ENCODE measurements around the gene ZNF688. TPM values are rescaled to one million over a fixed set of nuclear protein-coding genes. Genes with fewer than 3 reads are reported as not detected.
A peak's percentile ranks its signal among the peaks of the same experiment; 100 is the strongest.
"Not testable (repeated sequence)": the region's sequence is repeated elsewhere in the genome, so short reads cannot be mapped to it uniquely, and the experiment has no call there.

The ZNF688 gene
- total RNA-seq, 1 donor from 2014 or later, result 8.9 TPM

DNA sequence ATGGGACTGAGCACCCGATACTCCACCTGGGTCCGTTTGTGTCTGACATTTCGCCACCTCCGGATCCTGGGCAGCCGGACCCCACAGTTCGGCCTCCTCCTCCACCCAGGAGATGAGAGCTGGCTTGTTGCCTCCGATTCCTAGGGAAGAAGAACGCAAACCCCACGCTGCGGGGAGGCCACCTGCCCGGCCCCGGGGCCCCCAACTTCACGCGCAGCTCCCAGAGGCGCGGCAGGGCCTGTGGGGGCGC, 13.9 kb downstream of the ZNF688 start:
- DNase-seq, result no peak

DNA sequence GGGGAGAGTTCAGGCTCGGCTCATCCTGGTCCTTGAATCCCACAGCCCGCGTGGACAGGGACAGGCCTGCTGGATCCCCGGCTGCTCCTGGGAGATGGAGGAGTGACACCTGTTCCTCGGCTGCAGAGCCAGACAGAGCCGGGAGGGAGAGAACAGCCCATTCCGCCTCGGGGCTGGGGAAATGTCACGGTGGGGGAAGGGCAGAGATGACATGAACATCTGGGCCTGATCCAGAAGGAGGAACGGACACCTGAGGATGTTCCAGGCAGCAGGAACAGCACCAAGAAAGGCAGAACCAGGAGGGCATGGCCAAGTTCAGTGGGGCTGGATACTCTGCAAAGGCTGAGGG, 15.4 kb downstream of the ZNF688 start:
- no peak for DNase-seq

GRCh38 chr16:30555315-30556124, 16.0 kb downstream of the ZNF688 start:
- no peak for DNase-seq

- no peak for DNase-seq
Measured at GRCh38 chr16:30554557-30555314, 16.8 kb downstream of the ZNF688 start.

DNA sequence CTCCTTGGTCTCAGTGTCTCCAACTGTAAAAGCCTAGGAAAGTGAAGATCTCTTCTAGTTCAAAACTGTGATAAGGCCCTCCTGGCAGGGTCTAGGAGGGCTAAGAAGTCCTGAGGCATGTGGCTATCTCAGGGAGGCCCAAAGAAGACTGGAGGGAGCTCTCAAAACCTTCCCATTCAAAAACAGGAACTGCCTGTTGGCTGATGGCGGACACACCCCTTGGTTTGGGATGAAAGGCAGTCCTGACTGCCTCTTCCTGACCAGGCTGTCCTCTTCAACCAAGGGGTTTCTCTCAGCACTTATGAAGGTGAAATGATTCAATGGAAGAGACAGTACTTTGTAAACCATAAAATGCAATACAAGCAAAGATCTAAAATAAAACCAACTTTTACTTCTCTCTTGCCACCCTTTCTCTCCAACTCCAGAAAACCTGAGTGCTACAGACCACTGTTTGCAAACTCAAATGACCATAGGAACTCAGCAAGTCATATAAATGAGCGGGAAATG, 18.1 kb downstream of the ZNF688 start:
- DNase-seq, result no peak

DNA sequence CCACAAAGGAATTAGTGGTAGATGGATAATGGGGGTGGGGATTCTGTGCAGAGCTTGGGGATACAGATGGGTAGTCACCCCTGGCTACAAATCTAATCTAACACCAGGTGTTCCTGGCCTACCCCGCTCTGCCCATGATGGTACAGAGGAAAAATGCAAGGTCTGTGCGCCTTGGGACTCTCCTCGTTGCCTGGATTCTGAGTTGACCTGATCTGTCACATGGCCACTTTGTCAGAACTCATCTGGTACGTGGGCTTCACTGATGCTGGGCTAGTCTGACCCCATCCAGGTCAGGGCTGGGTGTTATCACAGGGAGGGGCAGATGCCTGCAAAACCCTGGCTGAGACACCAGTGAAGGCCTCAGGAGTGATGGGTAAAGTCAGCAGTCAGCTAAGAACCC, 18.6 kb downstream of the ZNF688 start:
- DNase-seq, result no peak

GRCh38 chr16:30551781-30552180, 19.7 kb downstream of the ZNF688 start:
- no peak for DNase-seq

- no peak for DNase-seq
Measured at GRCh38 chr16:30548416-30549253, 22.9 kb downstream of the ZNF688 start.

DNA sequence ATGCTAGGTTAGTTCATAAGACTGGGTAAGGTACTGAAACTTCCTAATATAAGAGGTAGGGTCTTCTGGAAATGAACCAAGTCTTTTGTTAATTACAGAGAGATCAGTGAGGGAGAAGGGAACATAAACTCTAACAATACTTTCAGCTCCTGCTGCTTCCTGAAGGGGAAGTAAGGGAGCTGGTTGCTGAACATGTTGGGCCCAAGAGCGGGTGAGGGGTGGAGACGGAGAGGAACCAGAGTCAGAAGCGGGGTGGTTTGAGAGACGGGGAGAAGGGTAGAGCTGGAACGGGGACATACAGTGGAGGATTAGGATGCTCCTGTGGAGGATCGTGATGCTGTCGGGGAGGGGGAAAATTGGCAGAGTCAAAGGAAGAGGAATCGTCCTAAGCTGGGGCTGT, 25.4 kb downstream of the ZNF688 start:
- DNase-seq, result no peak

DNA sequence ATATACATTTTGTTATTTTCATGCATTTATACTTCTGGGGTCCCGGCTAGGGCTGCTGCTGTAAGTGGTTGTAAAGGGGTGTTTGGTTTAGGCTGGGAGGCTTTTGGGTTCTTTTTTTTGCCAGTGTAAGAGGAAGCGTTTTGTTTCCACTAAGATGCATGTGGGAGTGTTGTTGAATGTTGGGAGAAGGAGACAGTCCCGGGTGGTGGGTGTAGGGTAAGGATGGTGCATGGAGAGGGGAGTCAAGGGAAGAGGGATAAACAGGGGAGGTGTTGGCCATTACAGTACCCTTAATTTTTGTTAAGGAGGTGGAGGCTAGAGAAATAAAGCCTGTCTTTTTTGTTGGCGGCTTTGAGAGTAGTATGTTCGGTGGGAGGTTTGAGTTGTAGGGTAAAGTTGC, 28.4 kb downstream of the ZNF688 start:
- DNase-seq, result no peak

- no peak for DNase-seq
Measured at GRCh38 chr16:30541502-30542329, 29.8 kb downstream of the ZNF688 start.

DNA sequence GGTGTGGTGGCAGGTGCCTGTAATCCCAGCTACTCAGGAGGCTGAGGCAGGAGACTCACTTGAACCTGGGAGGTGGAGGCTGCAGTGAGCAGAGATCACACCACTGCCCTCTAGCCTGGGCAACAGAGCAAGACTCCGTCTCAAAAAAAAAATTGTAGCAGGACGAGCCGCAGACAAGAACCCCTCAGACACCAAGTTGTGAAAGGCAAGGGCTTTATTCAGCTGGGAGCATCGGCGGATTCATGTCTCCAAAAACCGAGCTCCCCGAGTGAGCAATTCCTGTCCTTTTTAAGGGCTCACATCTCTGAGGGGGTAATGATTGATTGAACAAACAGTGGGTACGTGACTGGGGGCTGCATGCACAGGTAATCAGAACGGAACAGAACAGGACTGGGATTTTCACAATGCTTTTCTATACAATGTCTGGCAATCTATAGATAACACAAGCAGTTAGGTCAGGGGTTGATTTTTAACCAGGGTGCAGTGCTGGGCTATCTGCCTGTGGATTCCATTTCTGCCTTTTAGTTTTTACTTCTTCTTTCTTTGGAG, 30.5 kb downstream of the ZNF688 start:
- DNase-seq, result not testable (repeated sequence)

GRCh38 chr16:30539986-30540526, 31.5 kb downstream of the ZNF688 start:
- DNase-seq, result not testable (repeated sequence)

- no peak for DNase-seq
Measured at GRCh38 chr16:30539000-30539964, 32.2 kb downstream of the ZNF688 start.

DNA sequence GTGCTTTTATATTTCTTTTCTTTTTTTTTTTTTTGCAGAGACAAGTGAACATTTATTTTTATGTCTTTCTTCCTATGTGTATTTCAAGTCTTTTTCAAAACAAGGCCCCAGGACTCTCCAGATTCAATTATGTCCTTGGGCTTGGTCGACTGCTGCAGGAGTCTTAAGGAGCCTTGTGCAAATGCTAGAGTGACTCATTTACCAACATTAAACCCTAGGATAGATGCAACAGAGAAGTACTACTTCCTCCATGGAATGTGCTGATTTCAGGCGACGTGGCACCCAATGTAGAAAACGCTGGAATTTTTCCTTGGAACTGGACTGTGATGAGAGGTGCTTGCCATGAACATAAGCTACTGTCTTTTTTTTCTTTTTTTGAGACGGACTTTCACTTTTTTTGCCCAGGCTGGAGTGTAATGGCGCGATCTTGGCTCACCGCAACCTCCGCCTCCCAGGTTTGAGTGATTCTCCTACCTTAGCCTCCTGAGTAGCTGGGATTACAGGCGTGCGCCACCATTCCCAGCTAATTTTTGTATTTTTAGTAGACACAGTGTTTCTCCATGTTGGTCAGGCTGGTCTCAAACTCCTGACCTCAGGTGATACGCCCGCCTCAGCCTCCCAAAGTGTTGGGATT, 35.0 kb downstream of the ZNF688 start:
- not testable (repeated sequence) for DNase-seq

- peak; percentile 47 for DNase-seq
Measured at GRCh38 chr16:30535777-30536190, 35.7 kb downstream of the ZNF688 start.

DNA sequence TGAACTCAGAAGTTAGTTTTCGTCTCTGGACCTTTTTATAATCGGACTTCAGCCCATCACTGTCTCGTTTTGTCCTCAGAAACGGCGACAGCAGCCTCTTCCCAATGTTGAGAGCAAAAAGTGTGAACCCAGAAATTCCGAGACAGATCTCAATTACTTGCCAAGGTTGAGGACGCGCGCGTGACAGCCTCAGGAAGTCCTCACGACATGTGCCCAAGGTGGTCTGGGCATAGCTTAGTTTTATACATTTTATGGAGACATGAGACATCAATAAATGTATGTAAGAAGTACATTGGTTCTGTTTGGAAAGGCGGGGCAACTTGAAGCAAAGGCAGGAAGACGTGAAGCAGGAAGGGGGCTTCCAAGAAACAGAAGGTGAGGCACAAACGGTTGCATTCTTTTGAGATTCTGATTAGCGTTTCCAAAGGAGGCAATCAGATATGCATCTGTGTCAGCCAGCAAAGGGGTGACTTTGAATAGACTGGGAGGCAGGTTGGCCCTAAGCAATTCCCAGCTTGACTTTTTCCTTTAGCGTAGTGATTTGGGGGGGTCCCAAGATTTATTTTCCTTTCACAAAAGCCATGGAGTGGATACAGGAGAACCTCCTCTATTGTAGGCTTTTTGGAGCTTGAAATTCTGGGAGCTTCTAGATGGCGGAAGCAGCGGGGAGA, 36.3 kb downstream of the ZNF688 start:
- DNase-seq, result no peak

DNA sequence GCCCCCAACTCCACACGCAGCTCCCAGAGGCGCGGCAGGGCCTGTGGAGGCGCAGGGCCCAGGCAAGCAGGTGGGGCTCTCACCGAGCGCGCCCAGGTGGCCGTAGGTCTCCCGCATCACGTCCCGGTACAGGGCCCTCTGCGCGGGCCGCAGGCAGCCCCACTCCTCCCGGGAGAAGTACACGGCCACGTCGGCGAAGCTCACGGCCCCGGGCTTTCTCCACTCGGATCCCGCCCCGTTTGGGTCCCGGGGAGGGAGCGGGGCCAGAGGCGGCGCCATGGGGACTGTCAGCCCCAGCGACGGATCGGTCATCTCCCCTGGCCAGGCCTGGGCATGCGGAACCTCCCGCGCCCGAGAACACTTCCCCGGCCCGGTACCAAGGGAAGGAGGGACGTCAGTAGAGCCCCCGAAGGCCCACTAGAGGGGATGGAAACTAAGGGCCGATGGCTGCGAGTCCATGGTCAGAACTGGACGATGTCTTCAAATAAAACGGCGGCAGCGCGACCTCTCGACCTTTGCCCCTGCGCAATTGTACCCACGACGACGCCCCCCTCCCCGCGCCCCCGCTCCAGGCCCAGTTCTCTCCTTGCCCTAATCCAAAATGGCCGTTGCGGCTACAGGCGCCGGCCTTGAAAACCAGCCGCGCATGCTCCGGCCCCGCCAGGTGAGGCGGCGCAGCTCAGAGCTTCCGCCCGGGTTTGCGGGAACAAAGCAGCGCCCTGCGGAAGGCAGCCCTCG, 37.0 kb downstream of the ZNF688 start, which contains the start of gene ZNF747:
Gene ZNF747, minus strand, starts transcription at position 491 of the 738 bp plus-strand sequence. Its CDS starts 179 bp downstream, at position 312.
- peak; percentile 75 for DNase-seq

Data from skin of body (tissue), 2 donors.